ENCODE measurements around the gene TNFAIP2. TPM values are rescaled to one million over a fixed set of nuclear protein-coding genes. Genes with fewer than 3 reads are reported as not detected.
"Not testable (repeated sequence)": the region's sequence is repeated elsewhere in the genome, so short reads cannot be mapped to it uniquely, and the experiment has no call there.

The TNFAIP2 gene
- total and polyA plus RNA-seq, 2 experiments from 2014 or later = 9.6 to 51.8 TPM

DNA sequence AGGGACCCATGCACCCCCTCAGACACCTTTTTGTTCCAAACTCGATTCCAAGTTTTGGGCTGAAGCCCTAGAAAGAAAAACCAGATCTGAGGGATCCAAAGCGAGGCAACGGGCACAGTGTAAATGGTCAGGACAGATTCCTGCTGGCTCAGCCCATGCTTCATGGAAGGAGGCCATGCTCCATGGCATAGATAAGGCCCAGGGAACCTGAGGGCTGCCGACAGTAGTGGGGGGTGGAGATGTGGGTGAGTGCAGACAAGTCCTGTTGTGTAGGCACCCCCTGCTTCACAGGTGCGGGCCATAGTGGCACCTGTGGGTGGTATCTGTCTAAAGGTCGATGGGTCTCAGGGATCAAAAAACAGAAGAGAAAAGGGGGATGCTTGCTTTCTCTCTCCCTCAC is 42.1 kb downstream of the TNFAIP2 start:
- Histone ChIP-seq H3K9me3 (ENCODE audit: low read depth) (no peaks in the 10 kb centered on the region), H3K27ac (no peak overlapping the region)

GRCh38 chr14:103169954-103170353 is 46.7 kb downstream of the TNFAIP2 start:
- Histone ChIP-seq H3K4me3 (no peak overlapping the region), H3K9ac (no peak overlapping the region), H3K79me2 (ENCODE audit: insufficient read depth) (no peaks in the 10 kb centered on the region), H3K9me2 (ENCODE audit: insufficient read depth) (no peaks in the 10 kb centered on the region), H3K9me3 (ENCODE audit: low read depth) (no peaks in the 10 kb centered on the region), H3K36me3 (ENCODE audit: low read depth) (no peaks in the 10 kb centered on the region), H3K27me3 (replicated peaks; ENCODE audit: insufficient read depth) (peaks cover 8% of the 10 kb centered on the region; the same call in 1 of the 2 replicates), H3F3A (ENCODE audit: insufficient read depth) (no peaks in the 10 kb centered on the region; the same call in 1 of the 2 replicates), H3K4me1 (ENCODE audit: insufficient read depth) (no peaks in the 10 kb centered on the region), H2AFZ (no peak overlapping the region), H3K4me2 (ENCODE audit: unreplicated experiment) (no peak overlapping the region), H3K27ac (no peak overlapping the region), H4K20me1 (ENCODE audit: insufficient read depth) (no peaks in the 10 kb centered on the region)
- TF ChIP-seq EZH2phosphoT487 (IDR thresholded peaks at IDR 0.05; ENCODE audit: insufficient read depth, low read depth) = no peak
- TF ChIP-seq EZH2 (IDR thresholded peaks at IDR 0.05; ENCODE audit: insufficient read depth, poor library complexity, severe bottlenecking) = no peak
- DNase-seq = no peak
- in situ Hi-C loops (cut with MboI) = no loop called here
- 69 to 70% methylated on average over 6 of the region's 6 CpGs for WGBS, 2 experiments (ENCODE audit: low coverage in 1 of 2, low lambda C conversion rate in 2 of 2, missing lambda C conversion rate in 2 of 2)

More for the DNA sequence above, 42.1 kb downstream of the TNFAIP2 start:
- Histone ChIP-seq H3K4me1 (ENCODE audit: insufficient read depth) (peaks cover 8% of the 10 kb centered on the region; the same call in 1 of the 2 replicates), H3K79me2 (ENCODE audit: insufficient read depth) (no peaks in the 10 kb centered on the region), H3K36me3 (ENCODE audit: low read depth) (no peaks in the 10 kb centered on the region), H3K9ac (no peak overlapping the region), H3K4me2 (ENCODE audit: unreplicated experiment) (no peak overlapping the region), H3F3A (ENCODE audit: insufficient read depth) (0 out of 2 replicates have a peak, but pooled peaks cover 6% of the 10 kb centered on the region), H3K9me2 (ENCODE audit: insufficient read depth) (no peaks in the 10 kb centered on the region), H2AFZ (no peak overlapping the region), H3K4me3 (no peak overlapping the region), H3K27me3 (replicated peaks; ENCODE audit: insufficient read depth) (no peaks in the 10 kb centered on the region), H4K20me1 (ENCODE audit: insufficient read depth) (no peaks in the 10 kb centered on the region)
- in situ Hi-C loops (cut with MboI) = no loop called here
- no peak for DNase-seq
- WGBS, 2 experiments (ENCODE audit: low coverage in 1 of 2, low lambda C conversion rate in 2 of 2, missing lambda C conversion rate in 2 of 2) = 67 to 74% methylated on average over 6 of the region's 6 CpGs
- TF ChIP-seq EZH2phosphoT487 (IDR thresholded peaks at IDR 0.05; ENCODE audit: insufficient read depth, low read depth) = no peak
- TF ChIP-seq EZH2 (IDR thresholded peaks at IDR 0.05; ENCODE audit: insufficient read depth, poor library complexity, severe bottlenecking) = no peak

GRCh38 chr14:103171206-103171605 is 47.9 kb downstream of the TNFAIP2 start:
- DNase-seq; H3K4me2 ChIP-seq (ENCODE audit: unreplicated experiment); in situ Hi-C loops (cut with MboI): not testable (repeated sequence)

GRCh38 chr14:103172921-103173320 is 49.7 kb downstream of the TNFAIP2 start:
- H3K9me3 ChIP-seq (ENCODE audit: low read depth) = no peaks in the 10 kb centered on the region
- H3K79me2 ChIP-seq (ENCODE audit: insufficient read depth) = no peaks in the 10 kb centered on the region
- in situ Hi-C loops (cut with MboI) = no loop called here
- H3K36me3 ChIP-seq (ENCODE audit: low read depth) = no peaks in the 10 kb centered on the region
- H3F3A ChIP-seq (ENCODE audit: insufficient read depth) = no peaks in the 10 kb centered on the region; the same call in 1 of the 2 replicates
- H3K27ac ChIP-seq = no peak overlapping the region
- no peak overlapping the region for H3K4me2 ChIP-seq (ENCODE audit: unreplicated experiment)
- 8 to 12% methylated on average over 5 of the region's 5 CpGs for WGBS, 2 experiments (ENCODE audit: low coverage in 1 of 2, low lambda C conversion rate in 2 of 2, missing lambda C conversion rate in 2 of 2)
- H2AFZ ChIP-seq = no peak overlapping the region
- H3K9me2 ChIP-seq (ENCODE audit: insufficient read depth) = no peaks in the 10 kb centered on the region
- no peaks in the 10 kb centered on the region for H4K20me1 ChIP-seq (ENCODE audit: insufficient read depth)
- TF ChIP-seq EZH2phosphoT487 (IDR thresholded peaks at IDR 0.05; ENCODE audit: insufficient read depth, low read depth) (no peak), EZH2 (IDR thresholded peaks at IDR 0.05; ENCODE audit: insufficient read depth, poor library complexity, severe bottlenecking) (no peak)
- no peak overlapping the region for H3K9ac ChIP-seq
- DNase-seq = no peak
- H3K27me3 ChIP-seq (replicated peaks; ENCODE audit: insufficient read depth) = peaks cover 8% of the 10 kb centered on the region; the same call in 1 of the 2 replicates
- no peak overlapping the region for H3K4me3 ChIP-seq
- H3K4me1 ChIP-seq (ENCODE audit: insufficient read depth) = no peaks in the 10 kb centered on the region

More at GRCh38 chr14:103171206-103171605, 47.9 kb downstream of the TNFAIP2 start:
- H3K9ac ChIP-seq; H2AFZ ChIP-seq; H3K79me2 ChIP-seq (ENCODE audit: insufficient read depth); H3F3A ChIP-seq (ENCODE audit: insufficient read depth); H3K27ac ChIP-seq; H3K4me1 ChIP-seq (ENCODE audit: insufficient read depth); H4K20me1 ChIP-seq (ENCODE audit: insufficient read depth); H3K4me3 ChIP-seq; H3K36me3 ChIP-seq (ENCODE audit: low read depth); H3K9me3 ChIP-seq (ENCODE audit: low read depth); H3K9me2 ChIP-seq (ENCODE audit: insufficient read depth); H3K27me3 ChIP-seq (replicated peaks; ENCODE audit: insufficient read depth): not testable (repeated sequence)
- WGBS, 2 experiments (ENCODE audit: low coverage in 1 of 2, low lambda C conversion rate in 2 of 2, missing lambda C conversion rate in 2 of 2) = 25 to 26% methylated on average over 2 of the region's 2 CpGs

- 3 to 6% methylated on average over 2 of the region's 2 CpGs for WGBS, 2 experiments (ENCODE audit: low coverage in 1 of 2, low lambda C conversion rate in 2 of 2, missing lambda C conversion rate in 2 of 2)
- H2AFZ ChIP-seq; H3K4me3 ChIP-seq; H3K9me3 ChIP-seq (ENCODE audit: low read depth); H3K79me2 ChIP-seq (ENCODE audit: insufficient read depth); H3K4me2 ChIP-seq (ENCODE audit: unreplicated experiment); DNase-seq; H3K27me3 ChIP-seq (replicated peaks; ENCODE audit: insufficient read depth); H3K27ac ChIP-seq; H3F3A ChIP-seq (ENCODE audit: insufficient read depth); H3K9me2 ChIP-seq (ENCODE audit: insufficient read depth); H3K4me1 ChIP-seq (ENCODE audit: insufficient read depth); H4K20me1 ChIP-seq (ENCODE audit: insufficient read depth); in situ Hi-C loops (cut with MboI); H3K36me3 ChIP-seq (ENCODE audit: low read depth); H3K9ac ChIP-seq: not testable (repeated sequence)
Observed at GRCh38 chr14:103173887-103174286, 50.6 kb downstream of the TNFAIP2 start.

- H4K20me1 ChIP-seq (ENCODE audit: insufficient read depth); H3K9me2 ChIP-seq (ENCODE audit: insufficient read depth); H3K36me3 ChIP-seq (ENCODE audit: low read depth); H3K4me1 ChIP-seq (ENCODE audit: insufficient read depth); H2AFZ ChIP-seq; H3K27me3 ChIP-seq (replicated peaks; ENCODE audit: insufficient read depth); H3K9me3 ChIP-seq (ENCODE audit: low read depth); H3F3A ChIP-seq (ENCODE audit: insufficient read depth); DNase-seq; in situ Hi-C loops (cut with MboI); H3K4me2 ChIP-seq (ENCODE audit: unreplicated experiment); H3K4me3 ChIP-seq; H3K79me2 ChIP-seq (ENCODE audit: insufficient read depth); H3K9ac ChIP-seq; H3K27ac ChIP-seq: not testable (repeated sequence)
- WGBS, 2 experiments (ENCODE audit: low coverage in 1 of 2, low lambda C conversion rate in 2 of 2, missing lambda C conversion rate in 2 of 2) = 60 to 64% methylated on average over 4 of the region's 4 CpGs
Observed at GRCh38 chr14:103176176-103176575, 52.9 kb downstream of the TNFAIP2 start.

Measured in GM23248 (cell line).